GM11168 (cell line): Measurements from ENCODE around the gene ITSN2.

Source experiments
- in situ Hi-C: fragments of 300-500 bp; cut with MboI; formaldehyde crosslinking; loops from one replicate; pipeline ENCODE4 v1.12.0; 2022; ENCODE audit warnings: low sequenced_read_pairs; ENCODE audit not compliant: unreplicated experiment

The ITSN2 gene

GRCh38 chr2:24191848-24192247, 168.5 kb downstream of the ITSN2 start:
- in situ Hi-C loops: no loop called here

- in situ Hi-C loops: no loop called here
Measured at GRCh38 chr2:24191156-24191555, 169.2 kb downstream of the ITSN2 start.

DNA sequence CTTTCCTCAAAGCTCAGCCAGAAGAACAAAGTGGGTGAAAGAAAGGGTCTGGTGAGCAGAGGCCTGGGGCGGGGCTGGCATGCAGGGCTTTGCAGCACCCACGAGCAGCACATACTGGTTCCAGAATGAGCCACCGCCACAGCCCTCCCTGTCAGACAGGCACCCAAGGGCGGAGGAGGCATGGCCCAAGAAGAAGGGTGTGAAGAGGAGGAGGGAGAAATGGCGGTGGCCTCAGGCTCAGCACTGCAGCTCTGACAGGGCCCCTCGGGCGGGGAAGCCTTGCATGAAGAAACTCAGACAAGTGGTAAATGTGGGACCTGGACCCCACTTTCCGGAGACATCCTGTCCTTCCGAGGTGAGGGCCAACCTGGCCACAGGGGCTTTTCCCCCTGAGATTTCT, 169.8 kb downstream of the ITSN2 start:
- in situ Hi-C loops: no loop called here

- in situ Hi-C loops: no loop called here
Measured at GRCh38 chr2:24189551-24189950, 170.8 kb downstream of the ITSN2 start.

GRCh38 chr2:24183366-24184069, 176.8 kb downstream of the ITSN2 start:
- in situ Hi-C loops: no loop called here

GRCh38 chr2:24182507-24182906, 177.8 kb downstream of the ITSN2 start:
- in situ Hi-C loops: no loop called here

DNA sequence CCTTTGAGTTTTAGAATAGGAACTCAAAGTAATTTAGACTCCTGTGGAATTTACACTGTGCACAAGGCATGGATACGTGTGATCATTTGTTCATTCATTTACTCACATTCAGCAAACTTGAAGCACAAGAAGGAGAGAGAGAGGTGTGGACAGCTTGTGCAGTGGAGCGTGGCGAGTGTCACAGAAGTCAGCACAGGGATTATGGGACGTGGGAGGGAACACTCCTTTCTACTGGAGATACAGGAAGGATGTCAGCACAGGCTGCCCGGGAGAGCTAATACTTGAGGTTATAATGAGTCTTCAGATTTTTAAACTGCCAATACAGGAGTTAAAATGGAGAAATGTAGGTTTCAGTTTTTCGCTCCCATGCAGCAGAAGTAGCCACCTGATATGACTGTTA, 178.5 kb downstream of the ITSN2 start:
- in situ Hi-C loops: no loop called here

GRCh38 chr2:24179683-24180082, 180.7 kb downstream of the ITSN2 start:
- in situ Hi-C loops: no loop called here

DNA sequence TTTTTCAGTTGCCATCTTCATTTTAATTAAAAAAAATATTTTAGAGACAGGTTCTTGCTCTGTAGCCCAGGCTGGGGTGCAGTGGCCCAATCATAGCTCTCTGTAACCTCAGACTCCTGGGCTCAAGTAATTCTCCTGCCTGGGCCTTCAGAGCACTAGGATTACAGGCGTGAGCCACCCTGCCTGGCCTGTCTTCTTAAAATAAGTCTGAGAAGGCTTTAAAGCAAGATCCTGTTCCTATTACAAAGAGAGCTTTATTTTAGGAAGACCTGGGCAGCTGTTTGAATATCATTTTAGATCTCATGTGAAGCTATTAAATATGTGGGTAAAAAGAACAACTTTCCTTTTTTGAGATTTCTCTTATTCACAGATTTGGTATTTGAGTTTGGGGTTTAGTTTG, 184.0 kb downstream of the ITSN2 start:
- in situ Hi-C loops: no loop called here

- in situ Hi-C loops: no loop called here
Measured at GRCh38 chr2:24175631-24176187, 184.6 kb downstream of the ITSN2 start.

- in situ Hi-C loops: no loop called here
Measured at GRCh38 chr2:24174851-24175277, 185.5 kb downstream of the ITSN2 start, which contains the start of gene FAM228A. FAM228A (plus strand) TSS chr2:24175053; CDS start chr2:24175481, 428 bp downstream.

DNA sequence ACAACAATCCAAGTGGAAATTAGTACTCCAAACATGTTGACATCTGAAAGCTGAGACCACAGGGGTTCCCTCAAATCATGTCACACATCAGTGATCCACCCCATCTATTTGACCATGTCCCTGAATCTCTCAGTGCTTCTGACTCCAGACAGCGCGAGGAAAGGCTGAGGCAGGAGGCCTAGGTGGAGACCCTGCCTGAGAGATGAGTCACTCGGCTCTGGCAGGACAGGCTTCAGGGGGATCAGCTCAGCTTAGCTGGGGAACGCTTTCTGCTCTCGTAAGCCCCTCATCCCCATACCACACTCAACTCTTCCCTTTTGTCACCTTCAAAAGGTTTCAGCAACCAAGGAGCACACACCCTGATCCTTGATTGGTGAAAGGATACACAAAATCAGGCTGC, 191.3 kb downstream of the ITSN2 start:
- in situ Hi-C loops: no loop called here

- in situ Hi-C loops: no loop called here
Measured at GRCh38 chr2:24164416-24164973, 195.8 kb downstream of the ITSN2 start.

- in situ Hi-C loops: no loop called here
Measured at GRCh38 chr2:24163601-24164000, 196.7 kb downstream of the ITSN2 start.

DNA sequence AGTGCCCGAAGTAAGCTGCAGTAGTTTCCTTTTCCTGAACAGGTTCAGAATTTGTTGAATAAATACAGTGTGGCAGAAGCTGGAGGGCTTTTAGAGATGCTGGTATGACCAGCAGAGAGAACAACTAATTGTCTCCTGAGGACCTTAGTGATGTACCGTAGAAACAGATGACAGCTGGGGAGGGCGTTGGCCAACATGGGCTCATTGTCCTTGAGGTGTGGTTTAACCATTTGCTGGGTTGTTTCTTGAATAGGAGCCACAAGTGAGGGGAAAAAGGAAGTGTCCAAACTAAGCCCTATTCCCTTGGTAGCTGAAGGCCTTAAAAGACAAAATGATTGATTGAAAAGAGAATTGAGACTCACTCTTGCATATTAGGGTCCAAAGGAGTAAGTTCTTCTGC, 197.2 kb downstream of the ITSN2 start:
- in situ Hi-C loops: no loop called here

DNA sequence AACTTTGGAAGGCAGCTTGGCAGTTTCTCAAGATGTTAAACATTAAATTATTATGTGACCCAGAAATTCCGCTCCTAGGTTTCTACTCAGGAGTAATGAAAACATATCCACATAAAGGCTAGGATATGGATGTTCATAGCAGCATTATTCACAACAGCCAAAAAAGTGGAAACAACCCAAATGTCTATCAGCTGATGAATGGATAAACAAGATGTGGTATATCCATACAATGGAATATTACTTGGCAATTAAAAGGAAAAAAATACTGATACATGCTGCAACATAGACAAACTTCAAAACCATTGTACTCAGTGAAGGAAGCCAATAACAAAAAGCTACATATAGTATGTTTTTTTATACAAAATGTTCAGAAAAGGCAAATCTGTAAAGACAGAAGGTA, 197.8 kb downstream of the ITSN2 start:
- in situ Hi-C loops: no loop called here

DNA sequence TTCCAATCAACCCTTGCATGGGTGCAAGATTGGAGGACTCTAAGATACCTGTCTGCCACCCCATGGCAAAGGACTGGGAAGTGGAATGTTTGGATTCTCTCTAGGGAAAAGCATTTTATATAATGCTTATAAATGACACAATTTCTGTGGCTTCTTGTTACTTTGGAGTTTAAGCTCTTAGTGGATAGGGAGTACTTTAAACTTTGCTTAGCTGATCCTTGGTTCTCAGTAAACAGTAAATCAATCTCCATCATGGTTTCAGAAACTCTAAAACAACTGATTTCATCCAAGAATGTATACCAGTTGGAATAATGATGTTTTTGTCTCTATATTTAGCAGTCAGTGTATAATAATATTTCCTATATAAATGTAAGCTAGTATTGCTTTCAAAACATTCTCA, 199.6 kb downstream of the ITSN2 start:
- in situ Hi-C loops: no loop called here

- in situ Hi-C loops: no loop called here
Measured at GRCh38 chr2:24159708-24160107, 200.6 kb downstream of the ITSN2 start.

DNA sequence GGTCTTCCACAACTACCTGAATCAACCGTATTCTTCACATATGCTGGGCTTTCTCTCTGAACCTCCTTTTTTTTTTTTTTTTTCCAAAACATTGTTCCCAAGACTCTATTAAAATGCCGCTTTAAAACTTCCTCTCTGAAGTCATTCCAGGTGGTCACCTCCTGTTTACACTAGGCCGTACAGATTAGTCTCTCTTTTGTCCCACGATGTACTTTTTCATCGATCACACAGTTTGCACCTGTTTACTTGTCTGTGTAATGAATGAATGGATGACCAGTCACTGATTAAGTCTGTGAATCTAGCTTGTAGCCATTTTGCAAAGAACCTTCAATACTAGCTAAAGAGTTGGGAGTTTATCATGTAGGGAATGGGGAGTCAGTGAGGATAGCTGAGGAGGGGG, 202.2 kb downstream of the ITSN2 start:
- in situ Hi-C loops: no loop called here

DNA sequence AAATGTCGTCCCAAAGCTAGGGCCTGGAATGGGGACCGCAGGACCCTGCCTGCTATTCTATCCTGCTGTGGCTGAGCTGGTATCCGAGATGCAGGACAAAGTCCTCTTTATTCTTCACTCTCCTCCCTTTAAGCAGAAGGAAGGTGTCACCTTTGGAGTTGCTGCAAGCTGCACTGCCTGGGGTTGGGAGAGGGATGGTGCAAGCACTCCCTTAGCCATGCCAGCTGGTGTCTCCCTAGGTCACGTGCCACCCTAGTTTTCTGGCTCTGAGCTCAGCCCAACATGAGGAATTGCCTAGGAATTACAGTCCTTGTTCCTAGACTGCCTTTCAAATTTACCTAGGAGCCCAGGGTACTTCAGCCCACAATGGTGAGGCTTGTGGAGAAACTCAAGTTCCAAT, 206.9 kb downstream of the ITSN2 start:
- in situ Hi-C loops: no loop called here
